Adrenal gland (tissue), 12 donors: Measurements from ENCODE around the gene FAM53B. TPM values are rescaled to one million over a fixed set of nuclear protein-coding genes. Genes with fewer than 3 reads are reported as not detected.
A peak's percentile ranks its signal among the peaks of the same experiment; 100 is the strongest.

Source experiments
- DNase-seq, 7 donors: peaks; one replicate each; pipeline ENCODE4 v3.0.0-alpha.2; 2019 to 2020
- H3K27ac ChIP-seq, 5 donors: fragments of 200-600 bp; sonication (generic) in 4 of 5; 1 replicate in 3 of 5; 2 replicates in 2 of 5; pipeline versions ENCODE4 v1.5.1 to v1.8.0; 2016 to 2020; ENCODE audit warnings: mild to moderate bottlenecking in 1 of 5
- H3K27me3 ChIP-seq: fragments of 200-600 bp; 2 replicates; pipeline ENCODE4 v1.8.0; 2021
- H3K36me3 ChIP-seq, 2 donors: fragments of 200-600 bp; replicated peaks in 1 of 2; 1 replicate in 1 of 2; 2 replicates in 1 of 2; pipeline versions ENCODE4 v1.5.1 to v1.8.0; 2018 to 2022
- H3K4me1 ChIP-seq, 2 donors: fragments of 200-600 bp; replicated peaks in 1 of 2; 1 replicate in 1 of 2; 2 replicates in 1 of 2; pipeline versions ENCODE4 v1.5.1 to v1.8.0; 2018 to 2021
- H3K4me3 ChIP-seq, 4 donors: fragments of 200-600 bp; sonication (generic) in 3 of 4; one replicate each; pipeline ENCODE4 v1.5.1; 2016 to 2018
- H3K9me3 ChIP-seq, 3 donors: fragments of 200-600 bp; sonication (generic) in 1 of 3; replicated peaks in 1 of 3; 1 replicate in 2 of 3; 2 replicates in 1 of 3; pipeline versions ENCODE4 v1.5.1 to v1.8.0; 2016 to 2021
- CTCF ChIP-seq, 6 experiments: fragments of 450-650 bp in 4 of 6; fragments of 200-600 bp in 2 of 6; sonication (generic) in 1 of 6; IDR thresholded peaks; 1 replicate in 5 of 6; 2 replicates in 1 of 6; pipeline versions ENCODE4 v1.5.1 to v1.8.0; 2016 to 2021; ENCODE audit warnings: antibody characterized with exemption in 6 of 6, mild to moderate bottlenecking in 2 of 6, moderate library complexity in 1 of 6
- POLR2A ChIP-seq, 2 donors: fragments of 450-650 bp; IDR thresholded peaks; one replicate each; pipeline ENCODE4 v1.6.1; 2017; ENCODE audit warnings: antibody characterized with exemption in 2 of 2, mild to moderate bottlenecking in 2 of 2, moderate library complexity in 1 of 2
- WGBS, 4 donors: extraction: QIAGEN DNeasy Blood & Tissue Kit in 2 of 4; methylation state at CpG; one replicate each; pipeline versions ENCODE4 v1.1.5 to v1.1.7; 2013 to 2017; 5-methylcytosine and 5-hydroxymethylcytosine counted together
- intact Hi-C, 2 donors: fragments of 100-400 bp; cut with DNase I; formaldehyde crosslinking; loops; one replicate each; pipeline versions ENCODE4 v1.14.1 to v1.15.0; 2022 to 2023
- polyA plus RNA-seq, 3 donors: library from polyadenylated mRNA; stranded (reverse); fragments of 200-250 nt in 2 of 3; fragments of 350-450 nt in 1 of 3; fragmentation: Illumina TruSeq in 1 of 3; extraction: RNeasy Lipid Tissue Mini Kit (QIAGEN cat#74804) in 1 of 3; gene quantifications; one replicate each; pipeline ENCODE4 v1.2.3, GENCODE V29; 2013 to 2014
- total RNA-seq, 9 donors: library from RNA; depleted of rRNA in 4 of 9; stranded (reverse); fragments of >200 nt in 4 of 9; fragments of 120-200 nt in 1 of 9; fragmentation: NEBNext Ultra II Directional in 1 of 9; extraction: Animal tissue kit (Norgen Biotek cat#: 25700) in 1 of 9; gene quantifications; one replicate each; pipeline versions ENCODE4 v1.1.0 to v1.2.4, GENCODE V29; 2013 to 2023
- donor health status: healthy with polysubstance abuse.
- donor health status: Bipolar disorder and iron deficiency.
- donor health status: DM: yes; HTN: yes; CAD: no.
- donor health status: DM: no; HTN: no; CAD: no.
- donor health status: DM: no; HTN: no; CAD: no.
- donor health status: DM: yes; HTN: yes; CAD: no.

The FAM53B gene
- total and polyA plus RNA-seq, 12 donors, result 15.1 to 90.9 (median 65.5) TPM

- Histone ChIP-seq H3K27ac (peak overlapping the region in 3 of 5 donors; percentile 13 to 70 (median 46)), H3K27me3 (no peaks in the 10 kb centered on the region), H3K4me3 (no peak overlapping the region), H3K9me3 (no peaks in the 10 kb centered on the region), H3K36me3 (peaks cover 0 to 21% of the 10 kb centered on the region in 2 donors), H3K4me1 (peaks cover 14 to 56% of the 10 kb centered on the region in 2 donors)
- WGBS, 4 donors, result 63 to 74% (median 66%) methylated on average over 10 to 13 of the region's 13 CpGs
- DNase-seq, result no peak
- intact Hi-C loops, result loop anchor here (5.0 to 10.0 kb wide), 2 partner anchors 92 to 110 kb away; no protein-coding TSS in a partner anchor
- TF ChIP-seq CTCF (IDR thresholded peaks at IDR 0.05) (no peak), POLR2A (IDR thresholded peaks at IDR 0.05) (no peak)
Observed at GRCh38 chr10:124626759-124627380, 117.3 kb downstream of the FAM53B start.

GRCh38 chr10:124625831-124626238 lies 118.3 kb downstream of the FAM53B start:
- Histone ChIP-seq H3K9me3 (no peaks in the 10 kb centered on the region), H3K36me3 (peaks cover 0 to 21% of the 10 kb centered on the region in 2 donors), H3K4me3 (no peak overlapping the region), H3K27me3 (no peaks in the 10 kb centered on the region), H3K4me1 (peaks cover 14 to 50% of the 10 kb centered on the region in 2 donors), H3K27ac (peak overlapping the region in 2 of 5 donors; percentile 46 to 70)
- intact Hi-C loops, result loop anchor here (5.0 to 10.0 kb wide), 2 partner anchors 91 to 111 kb away; no protein-coding TSS in a partner anchor
- WGBS, 4 donors, result 70 to 83% (median 74%) methylated on average over 20 to 23 of the region's 23 CpGs; no CpG with 5 or more reads in 1 of the 4 donors
- no peak for TF ChIP-seq POLR2A (IDR thresholded peaks at IDR 0.05)
- TF ChIP-seq CTCF (IDR thresholded peaks at IDR 0.05), result no peak
- peak in 5 of 7 donors; percentile 59 to 89 (median 67) for DNase-seq

- TF ChIP-seq POLR2A (IDR thresholded peaks at IDR 0.05) (no peak), CTCF (IDR thresholded peaks at IDR 0.05) (no peak)
- WGBS, 4 donors, result 87 to 93% (median 91%) methylated on average over 15 to 16 of the region's 16 CpGs
- intact Hi-C loops, result loop anchor here (5.0 to 10.0 kb wide), 2 partner anchors 90 to 112 kb away; no protein-coding TSS in a partner anchor
- peaks cover 14 to 53% of the 10 kb centered on the region in 2 donors for H3K4me1 ChIP-seq
- H3K27me3 ChIP-seq, result no peaks in the 10 kb centered on the region
- no peak for DNase-seq
- peaks cover 0 to 21% of the 10 kb centered on the region in 2 donors for H3K36me3 ChIP-seq
- peak overlapping the region in 1 of 5 donors; percentile 70 for H3K27ac ChIP-seq
- H3K9me3 ChIP-seq, result no peaks in the 10 kb centered on the region
- no peak overlapping the region for H3K4me3 ChIP-seq
Observed at GRCh38 chr10:124624895-124625294, 119.3 kb downstream of the FAM53B start.

GRCh38 chr10:124624466-124624865 lies 119.7 kb downstream of the FAM53B start:
- Histone ChIP-seq H3K36me3 (peaks cover 0 to 21% of the 10 kb centered on the region in 2 donors), H3K27me3 (no peaks in the 10 kb centered on the region), H3K4me1 (peaks cover 18 to 53% of the 10 kb centered on the region in 2 donors), H3K4me3 (no peak overlapping the region), H3K9me3 (no peaks in the 10 kb centered on the region), H3K27ac (no peak overlapping the region)
- WGBS, 4 donors, result 86 to 96% (median 91%) methylated on average over 5 to 9 of the region's 9 CpGs
- TF ChIP-seq CTCF (IDR thresholded peaks at IDR 0.05) (no peak), POLR2A (IDR thresholded peaks at IDR 0.05) (no peak)
- intact Hi-C loops, result loop anchor here in 1 of 2 donors (10.0 kb wide), 1 partner anchor 90 kb away; no protein-coding TSS in a partner anchor
- no peak for DNase-seq
